Activated CD4-positive, alpha-beta memory T cell treated with anti-CD3 and anti-CD28 coated beads, Interleukin-2, amount 10 ng/mL, durations not matched to agents 7 days and 5 days (primary cell): ENCODE results near the gene RBBP9. TPM values are rescaled to one million over a fixed set of nuclear protein-coding genes. Genes with fewer than 3 reads are reported as not detected.
"Not testable (repeated sequence)": the region's sequence is repeated elsewhere in the genome, so short reads cannot be mapped to it uniquely, and the experiment has no call there.

Source experiments
- CTCF ChIA-PET: fragments of 350-600 bp; sonication (Branson Sonifier 250); formaldehyde crosslinking; loops from one replicate; lab custom pipeline; 2021; ENCODE audit warnings: antibody characterized with exemption, inconsistent platforms; lab: Charles Lee
- POLR2A ChIA-PET: fragments of 350-600 bp; sonication (Branson Sonifier 250); formaldehyde crosslinking; loops from one replicate; lab custom pipeline; 2021; ENCODE audit warnings: antibody characterized with exemption; lab: Charles Lee
- DNase-seq: peaks from one replicate; pipeline ENCODE4 v3.0.0-alpha.2; 2020
- H3K27ac Mint-ChIP-seq: one replicate; pipeline ENCODE4 v1.8.0; 2021; ENCODE audit warnings: mild to moderate bottlenecking, mixed read lengths
- H3K27me3 Mint-ChIP-seq: one replicate; pipeline ENCODE4 v1.8.0; 2021; ENCODE audit warnings: mixed read lengths
- H3K36me3 Mint-ChIP-seq: one replicate; pipeline ENCODE4 v1.8.0; 2021; ENCODE audit warnings: low read depth, mixed read lengths
- H3K4me1 Mint-ChIP-seq: one replicate; pipeline ENCODE4 v1.8.0; 2021; ENCODE audit warnings: mixed read lengths
- H3K4me3 Mint-ChIP-seq: one replicate; pipeline ENCODE4 v1.8.0; 2021; ENCODE audit warnings: mild to moderate bottlenecking, mixed read lengths
- H3K9me3 Mint-ChIP-seq: one replicate; pipeline ENCODE4 v1.8.0; 2021; ENCODE audit warnings: mixed read lengths
- total RNA-seq, 2 experiments: library from RNA; stranded (reverse); gene quantifications; one replicate each; pipeline ENCODE4 v1.2.3, GENCODE V29; 2021

Gene RBBP9
- total RNA-seq, 2 experiments from 2014 or later = 18.0 to 20.4 TPM

- Mint-ChIP-seq H3K27ac (no peak overlapping the region), H3K4me1 (no peaks in the 10 kb centered on the region), H3K27me3 (no peaks in the 10 kb centered on the region), H3K36me3 (peaks cover 50% of the 10 kb centered on the region), H3K9me3 (no peaks in the 10 kb centered on the region), H3K4me3 (no peak overlapping the region)
- POLR2A ChIA-PET = no interaction called here
- CTCF ChIA-PET = no interaction called here
- DNase-seq = no peak
Observed at GRCh38 chr20:18524646-18525045, 27.6 kb upstream of the RBBP9 start.

- Mint-ChIP-seq H3K9me3 (no peaks in the 10 kb centered on the region), H3K36me3 (peaks cover 34% of the 10 kb centered on the region), H3K4me3 (no peak overlapping the region), H3K4me1 (no peaks in the 10 kb centered on the region), H3K27ac (no peak overlapping the region), H3K27me3 (no peaks in the 10 kb centered on the region)
- ChIA-PET CTCF (no interaction called here), POLR2A (interaction anchor here (1.4 kb wide), 1 partner anchor 16 kb away, joined by 3 read pairs; the partner anchor contains the start of gene SEC23B)
- DNase-seq = no peak
Observed at GRCh38 chr20:18523066-18523465, 26.0 kb upstream of the RBBP9 start.

- POLR2A ChIA-PET, CTCF ChIA-PET: not testable (repeated sequence)
Observed at GRCh38 chr20:18522066-18522465, 25.0 kb upstream of the RBBP9 start.

GRCh38 chr20:18515973-18516372 is 18.9 kb upstream of the RBBP9 start:
- ChIA-PET CTCF (no interaction called here), POLR2A (interaction anchor here (0.8 to 1.0 kb wide), 2 partner anchors 9 to 13 kb away, joined by 3 to 5 read pairs; partner anchors contain the start of gene SEC23B)
- Mint-ChIP-seq H3K9me3 (no peaks in the 10 kb centered on the region), H3K27ac (no peak overlapping the region), H3K27me3 (no peaks in the 10 kb centered on the region), H3K36me3 (peaks cover 43% of the 10 kb centered on the region), H3K4me1 (peaks cover 30% of the 10 kb centered on the region), H3K4me3 (no peak overlapping the region)
- DNase-seq = no peak

More at GRCh38 chr20:18522066-18522465, 25.0 kb upstream of the RBBP9 start:
- not testable (repeated sequence) for H3K9me3 Mint-ChIP-seq, H3K4me1 Mint-ChIP-seq, DNase-seq, H3K27me3 Mint-ChIP-seq, H3K4me3 Mint-ChIP-seq, H3K27ac Mint-ChIP-seq
- peaks cover 27% of the 10 kb centered on the region for H3K36me3 Mint-ChIP-seq

GRCh38 chr20:18514127-18514526 is 17.1 kb upstream of the RBBP9 start:
- Mint-ChIP-seq H3K9me3 (no peaks in the 10 kb centered on the region), H3K27ac (no peak overlapping the region), H3K4me3 (no peak overlapping the region), H3K4me1 (peaks cover 49% of the 10 kb centered on the region), H3K27me3 (no peaks in the 10 kb centered on the region), H3K36me3 (peaks cover 60% of the 10 kb centered on the region)
- ChIA-PET CTCF (no interaction called here), POLR2A (no interaction called here)
- no peak for DNase-seq

GRCh38 chr20:18513208-18513607 is 16.2 kb upstream of the RBBP9 start:
- Mint-ChIP-seq H3K4me3 (no peak overlapping the region), H3K4me1 (peaks cover 57% of the 10 kb centered on the region), H3K27ac (no peak overlapping the region), H3K9me3 (no peaks in the 10 kb centered on the region), H3K27me3 (no peaks in the 10 kb centered on the region), H3K36me3 (peaks cover 68% of the 10 kb centered on the region)
- DNase-seq = no peak
- ChIA-PET POLR2A (no interaction called here), CTCF (no interaction called here)

- Mint-ChIP-seq H3K27ac (no peak overlapping the region), H3K27me3 (no peaks in the 10 kb centered on the region), H3K4me3 (no peak overlapping the region), H3K4me1 (peaks cover 68% of the 10 kb centered on the region), H3K9me3 (no peaks in the 10 kb centered on the region), H3K36me3 (peaks cover 72% of the 10 kb centered on the region)
- ChIA-PET POLR2A (no interaction called here), CTCF (no interaction called here)
- DNase-seq = no peak
Observed at GRCh38 chr20:18511571-18511970, 14.5 kb upstream of the RBBP9 start.

GRCh38 chr20:18507218-18508191 is 10.5 kb upstream of the RBBP9 start, which contains the start of gene SEC23B:
Gene SEC23B (plus strand): TSS chr20:18507940. CDS start chr20:18510836, 2,896 bp downstream.
- POLR2A ChIA-PET = interaction anchor here (0.7 to 5.2 kb wide), 34 partner anchors 8 to 1545 kb away, joined by 3 to 143 read pairs (median 5); partner anchors contain the start of genes BFSP1, CFAP61, CRNKL1 and DTD1
- H3K27me3 Mint-ChIP-seq = no peaks in the 10 kb centered on the region
- CTCF ChIA-PET = interaction anchor here (0.8 to 3.1 kb wide), 8 partner anchors 10 to 1002 kb away, joined by 3 to 30 read pairs (median 4); partner anchors contain the start of genes DTD1, DZANK1, POLR3F and RBBP9
- peaks cover 42% of the 10 kb centered on the region for H3K36me3 Mint-ChIP-seq
- H3K27ac Mint-ChIP-seq = peak within 1 kb of the TSS; percentile 99
- DNase-seq = peak; percentile 98
- peaks cover 53% of the 10 kb centered on the region for H3K4me1 Mint-ChIP-seq
- peak within 1 kb of the TSS; percentile 99 for H3K4me3 Mint-ChIP-seq
- H3K9me3 Mint-ChIP-seq = no peaks in the 10 kb centered on the region

- Mint-ChIP-seq H3K36me3 (peaks cover 37% of the 10 kb centered on the region), H3K4me1 (peaks cover 52% of the 10 kb centered on the region), H3K27ac (peak overlapping the region; percentile 99), H3K4me3 (peak overlapping the region; percentile 99), H3K27me3 (no peaks in the 10 kb centered on the region), H3K9me3 (no peaks in the 10 kb centered on the region)
- ChIA-PET CTCF (interaction anchor here (0.8 to 3.1 kb wide), 5 partner anchors 9 to 1001 kb away, joined by 3 to 30 read pairs (median 5); partner anchors contain the start of genes DZANK1, POLR3F, RBBP9 and ZNF133), POLR2A (interaction anchor here (0.7 to 5.2 kb wide), 32 partner anchors 9 to 1546 kb away, joined by 3 to 143 read pairs (median 6); partner anchors contain the start of genes BFSP1, CFAP61, CRNKL1 and DTD1)
- DNase-seq = peak; percentile 34
Observed at GRCh38 chr20:18506744-18507143, 9.7 kb upstream of the RBBP9 start.

- H3K36me3 Mint-ChIP-seq = peaks cover 15% of the 10 kb centered on the region
- no peak overlapping the region for H3K4me3 Mint-ChIP-seq
- H3K27ac Mint-ChIP-seq = no peak overlapping the region
- CTCF ChIA-PET = no interaction called here
- no peaks in the 10 kb centered on the region for H3K27me3 Mint-ChIP-seq
- H3K4me1 Mint-ChIP-seq = peaks cover 32% of the 10 kb centered on the region
- H3K9me3 Mint-ChIP-seq = no peaks in the 10 kb centered on the region
- DNase-seq = no peak
- POLR2A ChIA-PET = interaction anchor here (1.4 to 5.2 kb wide), 3 partner anchors 7 to 38 kb away, joined by 3 to 143 read pairs (median 4); partner anchors contain the start of genes DZANK1 and RBBP9
Observed at GRCh38 chr20:18504479-18505060, 7.5 kb upstream of the RBBP9 start.

GRCh38 chr20:18501672-18502071 is 4.6 kb upstream of the RBBP9 start:
- H3K36me3 Mint-ChIP-seq, H3K27ac Mint-ChIP-seq, H3K9me3 Mint-ChIP-seq, DNase-seq, POLR2A ChIA-PET, H3K4me3 Mint-ChIP-seq, H3K27me3 Mint-ChIP-seq: not testable (repeated sequence)
- CTCF ChIA-PET = interaction anchor here (0.8 kb wide), 1 partner anchor 292 kb away, joined by 4 read pairs; no protein-coding TSS in a partner anchor
- peaks cover 17% of the 10 kb centered on the region for H3K4me1 Mint-ChIP-seq

GRCh38 chr20:18497603-18498002 is 578 bp upstream of the RBBP9 start:
- Mint-ChIP-seq H3K27me3 (no peaks in the 10 kb centered on the region), H3K27ac (no peak overlapping the region), H3K9me3 (no peaks in the 10 kb centered on the region), H3K4me3 (peak overlapping the region; percentile 98), H3K4me1 (peaks cover 26% of the 10 kb centered on the region), H3K36me3 (peaks cover 11% of the 10 kb centered on the region)
- CTCF ChIA-PET = interaction anchor here (0.7 to 4.3 kb wide), 2 partner anchors 9 to 31 kb away, joined by 3 to 30 read pairs; partner anchors contain the start of genes DZANK1, POLR3F and SEC23B
- DNase-seq = no peak
- POLR2A ChIA-PET = interaction anchor here (1.1 to 4.7 kb wide), 5 partner anchors 10 to 360 kb away, joined by 5 to 143 read pairs (median 13); partner anchors contain the start of genes DZANK1, KAT14, PET117 and POLR3F
